HepG2 (cell line): Measurements from ENCODE around the gene ZBED5.

Experiments
- CTCF ChIP-seq: sonication (generic); formaldehyde crosslinking; IDR thresholded peaks from 2 replicates; pipeline ENCODE4 v1.5.0; 2020; ENCODE audit warnings: mild to moderate bottlenecking, missing genetic modification reagents, moderate library complexity
- EP300 ChIP-seq, 3 experiments: sonication (generic) in 1 of 3; formaldehyde crosslinking in 1 of 3; IDR thresholded peaks; 2 replicates each; pipeline versions ENCODE4 v1.5.1 to v1.6.1; 2011 to 2020; ENCODE audit warnings: low read depth in 2 of 3, low read length in 2 of 3, borderline replicate concordance in 1 of 3, improper control_type of control experiment in 1 of 3, mild to moderate bottlenecking in 1 of 3, missing genetic modification reagents in 1 of 3, moderate library complexity in 1 of 3
- MAZ ChIP-seq, 2 experiments: sonication (generic) in 1 of 2; formaldehyde crosslinking in 1 of 2; IDR thresholded peaks; 2 replicates each; pipeline versions ENCODE4 v1.5.0 to v1.6.1; 2012 to 2020; ENCODE audit warnings: low read depth in 2 of 2, mild to moderate bottlenecking in 2 of 2, borderline replicate concordance in 1 of 2, improper control_type of control experiment in 1 of 2, low read length in 1 of 2, missing genetic modification reagents in 1 of 2, moderate library complexity in 1 of 2
- SNRNP70 ChIP-seq: fragments of 200-400 bp; formaldehyde crosslinking; IDR thresholded peaks from 2 replicates; pipeline ENCODE4 v1.6.1; 2017; ENCODE audit warnings: mild to moderate bottlenecking, low read depth, low read length, moderate library complexity
- TAF1 ChIP-seq: sonication (generic); formaldehyde crosslinking; IDR thresholded peaks from 2 replicates; pipeline ENCODE4 v1.4.0; 2020; ENCODE audit warnings: missing genetic modification reagents
- TCF7 ChIP-seq: sonication (generic); IDR thresholded peaks from 2 replicates; pipeline ENCODE4 v1.6.1; 2016; ENCODE audit warnings: antibody characterized with exemption, low read depth
- ZBTB7A ChIP-seq: sonication (generic); formaldehyde crosslinking; IDR thresholded peaks from 2 replicates; pipeline ENCODE4 v1.8.0; 2022; ENCODE audit warnings: mild to moderate bottlenecking, missing genetic modification reagents
- ZNF512 ChIP-seq: sonication (generic); formaldehyde crosslinking; IDR thresholded peaks from 2 replicates; pipeline ENCODE4 v1.4.0; 2020; ENCODE audit warnings: mild to moderate bottlenecking, missing genetic modification reagents
- ZNF580 ChIP-seq: IDR thresholded peaks from 2 replicates; pipeline ENCODE4 v1.6.1; 2016; ENCODE audit warnings: low read depth, borderline replicate concordance
- ZNF605 ChIP-seq: sonication (generic); formaldehyde crosslinking; IDR thresholded peaks from 2 replicates; pipeline ENCODE4 v1.8.0; 2022; ENCODE audit warnings: mild to moderate bottlenecking, missing genetic modification reagents
- ZNF687 ChIP-seq: sonication (generic); formaldehyde crosslinking; IDR thresholded peaks from 2 replicates; pipeline ENCODE4 v1.5.1; 2020; ENCODE audit warnings: mild to moderate bottlenecking, missing genetic modification reagents, moderate library complexity
- ZNF766 ChIP-seq: sonication (generic); formaldehyde crosslinking; IDR thresholded peaks from 2 replicates; pipeline ENCODE4 v1.5.0; 2020; ENCODE audit warnings: missing genetic modification reagents, borderline replicate concordance
- TF ChIP-seq, protein P1 (sequence below): fragments of 450-650 bp; IDR thresholded peaks from 2 replicates; pipeline ENCODE4 v1.6.1; 2016

DNA sequence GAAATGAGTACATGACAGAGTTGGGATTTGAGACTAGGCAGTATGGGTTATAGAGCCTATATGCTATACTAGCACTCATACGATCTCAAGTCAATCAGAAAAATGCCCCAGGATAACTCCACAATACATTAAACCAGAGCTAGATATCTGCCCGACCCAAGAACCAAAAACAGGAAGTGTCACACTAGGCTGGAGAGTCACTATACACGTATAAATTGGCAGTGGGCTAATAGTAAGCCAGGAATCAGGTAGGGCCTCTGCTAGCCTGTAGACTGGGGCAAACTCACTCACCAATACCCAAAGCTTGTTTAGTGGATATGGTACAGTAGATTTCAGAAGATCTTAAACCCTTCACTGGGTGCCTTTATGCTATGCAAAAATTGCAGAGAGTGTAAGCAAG is 33.0 kb downstream of the ZBED5 start:
- no peak for TF ChIP-seq ZNF766 (CRISPR knock-in tag)
- TF ChIP-seq MAZ (IDR thresholded peaks at IDR 0.05; ENCODE audit: borderline replicate concordance, low read depth, low read length) = no peak
- TF ChIP-seq MAZ (CRISPR knock-in tag; IDR thresholded peaks at IDR 0.05; ENCODE audit: low read depth) = no peak
- TF ChIP-seq, protein P1, sequence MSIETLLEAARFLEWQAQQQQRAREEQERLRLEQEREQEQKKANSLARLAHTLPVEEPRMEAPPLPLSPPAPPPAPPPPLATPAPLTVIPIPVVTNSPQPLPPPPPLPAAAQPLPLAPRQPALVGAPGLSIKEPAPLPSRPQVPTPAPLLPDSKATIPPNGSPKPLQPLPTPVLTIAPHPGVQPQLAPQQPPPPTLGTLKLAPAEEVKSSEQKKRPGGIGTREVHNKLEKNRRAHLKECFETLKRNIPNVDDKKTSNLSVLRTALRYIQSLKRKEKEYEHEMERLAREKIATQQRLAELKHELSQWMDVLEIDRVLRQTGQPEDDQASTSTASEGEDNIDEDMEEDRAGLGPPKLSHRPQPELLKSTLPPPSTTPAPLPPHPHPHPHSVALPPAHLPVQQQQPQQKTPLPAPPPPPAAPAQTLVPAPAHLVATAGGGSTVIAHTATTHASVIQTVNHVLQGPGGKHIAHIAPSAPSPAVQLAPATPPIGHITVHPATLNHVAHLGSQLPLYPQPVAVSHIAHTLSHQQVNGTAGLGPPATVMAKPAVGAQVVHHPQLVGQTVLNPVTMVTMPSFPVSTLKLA = no peak
- TF ChIP-seq ZNF512 = no peak
- no peak for TF ChIP-seq TAF1 (CRISPR knock-in tag)
- no peak for TF ChIP-seq EP300 (IDR thresholded peaks at IDR 0.05; ENCODE audit: low read depth in 2 of 2, low read length in 2 of 2)
- TF ChIP-seq EP300 (CRISPR knock-in tag; IDR thresholded peaks at IDR 0.05; ENCODE audit: borderline replicate concordance) = no peak
- TF ChIP-seq TCF7 = no peak
- no peak for TF ChIP-seq ZNF580 (CRISPR knock-in tag)
- TF ChIP-seq CTCF = no peak
- no peak for TF ChIP-seq SNRNP70
- no peak for TF ChIP-seq ZNF687 (CRISPR knock-in tag)
- no peak for TF ChIP-seq ZBTB7A (CRISPR knock-in tag)
- no peak for TF ChIP-seq ZNF605 (CRISPR knock-in tag)
